Measurements from ENCODE around the gene ZNF445. TPM values are rescaled to one million over a fixed set of nuclear protein-coding genes. Genes with fewer than 3 reads are reported as not detected.
"Not testable (repeated sequence)": the region's sequence is repeated elsewhere in the genome, so short reads cannot be mapped to it uniquely, and the experiment has no call there.

ZNF445 gene
- total RNA-seq, 4 donors from 2014 or later = 9.0 to 9.9 (median 9.2) TPM

DNA sequence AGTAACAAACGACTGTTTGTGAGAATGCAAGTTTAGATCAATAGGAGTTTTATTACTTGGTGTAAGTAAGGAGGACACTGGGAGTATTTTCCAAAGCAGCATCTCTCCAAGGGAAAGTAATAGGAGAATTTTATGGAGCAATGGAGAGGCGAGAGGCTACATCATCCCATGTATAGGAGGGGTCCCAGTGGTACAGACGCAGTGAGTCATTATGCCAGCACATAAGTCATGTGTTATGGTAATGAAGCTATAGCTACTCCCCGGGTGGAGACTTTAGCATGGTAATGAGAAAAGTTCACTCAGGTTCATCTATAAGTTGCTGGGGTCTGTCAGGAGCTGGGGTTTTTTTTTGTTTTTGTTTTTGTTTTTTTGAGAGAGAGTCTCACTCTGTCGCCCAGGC, 29.5 kb upstream of the ZNF445 start:
- TF ChIP-seq, protein P1, sequence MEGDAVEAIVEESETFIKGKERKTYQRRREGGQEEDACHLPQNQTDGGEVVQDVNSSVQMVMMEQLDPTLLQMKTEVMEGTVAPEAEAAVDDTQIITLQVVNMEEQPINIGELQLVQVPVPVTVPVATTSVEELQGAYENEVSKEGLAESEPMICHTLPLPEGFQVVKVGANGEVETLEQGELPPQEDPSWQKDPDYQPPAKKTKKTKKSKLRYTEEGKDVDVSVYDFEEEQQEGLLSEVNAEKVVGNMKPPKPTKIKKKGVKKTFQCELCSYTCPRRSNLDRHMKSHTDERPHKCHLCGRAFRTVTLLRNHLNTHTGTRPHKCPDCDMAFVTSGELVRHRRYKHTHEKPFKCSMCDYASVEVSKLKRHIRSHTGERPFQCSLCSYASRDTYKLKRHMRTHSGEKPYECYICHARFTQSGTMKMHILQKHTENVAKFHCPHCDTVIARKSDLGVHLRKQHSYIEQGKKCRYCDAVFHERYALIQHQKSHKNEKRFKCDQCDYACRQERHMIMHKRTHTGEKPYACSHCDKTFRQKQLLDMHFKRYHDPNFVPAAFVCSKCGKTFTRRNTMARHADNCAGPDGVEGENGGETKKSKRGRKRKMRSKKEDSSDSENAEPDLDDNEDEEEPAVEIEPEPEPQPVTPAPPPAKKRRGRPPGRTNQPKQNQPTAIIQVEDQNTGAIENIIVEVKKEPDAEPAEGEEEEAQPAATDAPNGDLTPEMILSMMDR (IDR thresholded peaks at IDR 0.05) = no peak
- no peak for TF ChIP-seq POLR2A (IDR thresholded peaks at IDR 0.05)
- 94% methylated on average over 5 of the region's 5 CpGs for WGBS, 2 donors
- Histone ChIP-seq H3K27me3 (no peaks in the 10 kb centered on the region), H3K4me3 (replicated peaks in 1 of 3) (no peak overlapping the region), H3K36me3 (no peaks in the 10 kb centered on the region), H3K27ac (no peak overlapping the region), H3K9me3 (no peaks in the 10 kb centered on the region), H3K4me1 (peaks cover 4 to 9% of the 10 kb centered on the region in 2 donors)
- DNase-seq = no peak
- intact Hi-C loops (cut with DNase I) = no loop called here

DNA sequence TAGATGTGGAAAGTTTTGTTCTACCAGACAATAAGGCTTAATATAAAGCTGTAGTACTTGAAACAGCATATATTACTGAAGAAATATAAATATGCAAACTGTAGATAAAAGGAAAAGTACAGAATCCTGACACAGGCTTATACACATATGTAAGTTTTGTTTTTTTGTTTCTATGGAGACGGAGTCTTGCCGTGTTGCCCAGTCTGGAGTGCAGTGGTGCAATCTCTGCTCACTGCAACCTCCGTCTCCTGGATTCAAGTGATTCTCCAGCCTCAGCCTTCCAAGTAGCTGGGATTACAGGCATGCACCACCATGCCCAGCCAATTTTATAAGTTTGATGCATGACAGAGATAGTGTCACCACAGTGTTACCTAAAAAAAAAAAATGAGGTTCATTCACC, 29.1 kb upstream of the ZNF445 start:
- intact Hi-C loops (cut with DNase I) = no loop called here
- Histone ChIP-seq H3K27ac (no peak overlapping the region), H3K36me3 (no peaks in the 10 kb centered on the region)

DNA sequence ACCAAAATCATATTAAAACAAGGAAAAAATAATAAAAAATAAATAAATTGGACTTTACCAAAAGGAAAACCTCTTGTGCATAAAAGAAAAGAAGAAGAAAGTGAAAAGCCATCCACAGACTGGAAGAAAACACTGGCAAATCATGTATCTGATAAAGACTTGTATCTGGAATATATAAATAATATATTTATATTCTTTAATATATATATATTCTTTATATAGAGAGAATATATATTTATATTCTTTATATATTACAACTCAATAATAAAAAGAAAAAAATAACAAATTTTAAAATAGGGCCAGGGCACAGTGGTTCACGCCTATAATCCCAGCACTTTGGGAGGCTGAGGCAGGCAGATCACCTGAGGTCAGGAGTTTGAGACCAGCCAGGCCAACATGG, 27.1 kb upstream of the ZNF445 start:
- H3K4me3 ChIP-seq (replicated peaks in 1 of 3) = no peak overlapping the region
- TF ChIP-seq, protein P1 (IDR thresholded peaks at IDR 0.05) = no peak
- TF ChIP-seq POLR2A (IDR thresholded peaks at IDR 0.05) = no peak
- WGBS, 2 donors = 96 to 97% methylated on average over 1 of the region's 1 CpG
- H3K27me3 ChIP-seq = no peaks in the 10 kb centered on the region
- peaks cover 3 to 6% of the 10 kb centered on the region in 2 donors for H3K36me3 ChIP-seq
- no peak for DNase-seq
- H3K9me3 ChIP-seq = no peaks in the 10 kb centered on the region
- no peak overlapping the region for H3K27ac ChIP-seq
- H3K4me1 ChIP-seq = peaks cover 3 to 5% of the 10 kb centered on the region in 2 donors
- intact Hi-C loops (cut with DNase I) = no loop called here

More for the DNA sequence above, 29.1 kb upstream of the ZNF445 start:
- H3K4me3 ChIP-seq (replicated peaks in 1 of 3) = no peak overlapping the region
- WGBS, 2 donors = 92 to 93% methylated on average over 3 of the region's 3 CpGs
- H3K9me3 ChIP-seq = no peaks in the 10 kb centered on the region
- no peak for TF ChIP-seq POLR2A (IDR thresholded peaks at IDR 0.05)
- TF ChIP-seq, protein P1 (IDR thresholded peaks at IDR 0.05) = no peak
- peaks cover 4 to 9% of the 10 kb centered on the region in 2 donors for H3K4me1 ChIP-seq
- DNase-seq = no peak
- no peaks in the 10 kb centered on the region for H3K27me3 ChIP-seq

DNA sequence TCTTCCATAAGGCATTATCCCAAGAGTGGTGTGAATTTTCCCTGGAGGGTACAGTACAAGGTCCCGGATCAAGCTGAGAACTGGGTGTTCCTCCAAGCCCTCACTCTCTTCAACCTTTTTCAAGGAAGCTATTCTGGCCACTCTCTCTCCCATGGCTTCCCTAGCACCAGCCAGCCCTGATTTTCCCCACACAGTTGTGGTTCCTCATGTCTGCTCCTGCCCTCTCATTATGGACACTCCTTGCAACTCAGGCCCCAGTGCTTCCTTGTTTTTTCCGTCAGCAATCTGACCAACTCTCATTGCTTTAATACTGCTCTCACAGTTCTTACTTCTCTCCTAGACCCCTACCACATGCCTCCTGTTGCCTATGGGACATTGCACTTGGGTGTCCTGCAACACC, 25.7 kb upstream of the ZNF445 start:
- H3K4me3 ChIP-seq (replicated peaks in 1 of 3); H3K9me3 ChIP-seq; DNase-seq; H3K36me3 ChIP-seq; H3K27ac ChIP-seq; H3K27me3 ChIP-seq; H3K4me1 ChIP-seq; intact Hi-C loops (cut with DNase I): not testable (repeated sequence)
- 94% methylated on average over 2 of the region's 2 CpGs for WGBS, 2 donors

DNA sequence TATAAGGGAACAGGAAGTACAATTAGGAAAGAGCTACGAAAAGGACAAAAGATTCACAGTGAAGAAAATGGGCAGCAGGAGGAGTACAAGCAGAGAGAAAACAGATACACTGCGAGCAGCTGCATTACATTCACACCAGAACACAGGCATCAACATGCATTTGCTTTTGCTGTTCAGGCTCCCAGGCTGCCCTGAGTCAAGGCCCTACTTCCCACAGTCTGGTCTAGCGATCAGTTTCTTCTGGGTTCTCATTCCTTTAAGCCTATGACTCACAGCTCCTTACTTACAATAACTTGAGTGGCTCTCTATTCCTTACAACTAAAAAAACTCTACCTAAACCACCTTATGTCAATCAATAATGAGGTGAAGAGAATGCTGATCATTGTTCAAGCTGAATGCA, 24.5 kb upstream of the ZNF445 start:
- Histone ChIP-seq H3K4me1 (no peaks in the 10 kb centered on the region), H3K27me3 (no peaks in the 10 kb centered on the region), H3K36me3 (peaks cover 3 to 6% of the 10 kb centered on the region in 2 donors), H3K27ac (no peak overlapping the region), H3K9me3 (no peaks in the 10 kb centered on the region), H3K4me3 (replicated peaks in 1 of 3) (no peak overlapping the region)
- intact Hi-C loops (cut with DNase I) = no loop called here
- 95 to 97% methylated on average over 3 of the region's 3 CpGs for WGBS, 2 donors
- no peak for DNase-seq
- TF ChIP-seq, protein P1 (IDR thresholded peaks at IDR 0.05) = no peak
- TF ChIP-seq POLR2A (IDR thresholded peaks at IDR 0.05) = no peak

DNA sequence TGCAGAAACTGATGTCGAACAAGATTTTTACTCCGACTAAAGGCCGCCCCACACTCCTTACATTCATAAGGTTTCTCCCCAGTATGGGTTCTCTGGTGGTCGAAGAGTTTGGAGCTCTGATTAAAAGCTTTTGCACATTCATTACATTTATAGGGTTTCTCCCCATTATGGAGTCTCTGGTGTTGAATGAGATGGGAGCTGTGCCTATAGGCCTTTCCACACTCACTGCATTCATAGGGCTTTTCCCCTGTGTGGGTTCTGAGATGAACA, 22.4 kb upstream of the ZNF445 start:
- H3K4me3 ChIP-seq (replicated peaks in 1 of 3); intact Hi-C loops (cut with DNase I); H3K9me3 ChIP-seq; H3K4me1 ChIP-seq; H3K27ac ChIP-seq; H3K36me3 ChIP-seq; H3K27me3 ChIP-seq; DNase-seq: not testable (repeated sequence)
- WGBS, 2 donors = 94 to 99% methylated on average over 4 of the region's 4 CpGs

Measured in thyroid gland (tissue), 4 donors.